GM19099 (cell line): ENCODE results near the gene ZNF488.

ENCODE experiments used
- POLR2A ChIP-seq: IDR thresholded peaks from 3 replicates; pipeline ENCODE4 v1.6.1; 2011; ENCODE audit warnings: low read depth; ENCODE audit not compliant: insufficient read length; ENCODE audit errors: extremely low read depth

ZNF488 gene

DNA sequence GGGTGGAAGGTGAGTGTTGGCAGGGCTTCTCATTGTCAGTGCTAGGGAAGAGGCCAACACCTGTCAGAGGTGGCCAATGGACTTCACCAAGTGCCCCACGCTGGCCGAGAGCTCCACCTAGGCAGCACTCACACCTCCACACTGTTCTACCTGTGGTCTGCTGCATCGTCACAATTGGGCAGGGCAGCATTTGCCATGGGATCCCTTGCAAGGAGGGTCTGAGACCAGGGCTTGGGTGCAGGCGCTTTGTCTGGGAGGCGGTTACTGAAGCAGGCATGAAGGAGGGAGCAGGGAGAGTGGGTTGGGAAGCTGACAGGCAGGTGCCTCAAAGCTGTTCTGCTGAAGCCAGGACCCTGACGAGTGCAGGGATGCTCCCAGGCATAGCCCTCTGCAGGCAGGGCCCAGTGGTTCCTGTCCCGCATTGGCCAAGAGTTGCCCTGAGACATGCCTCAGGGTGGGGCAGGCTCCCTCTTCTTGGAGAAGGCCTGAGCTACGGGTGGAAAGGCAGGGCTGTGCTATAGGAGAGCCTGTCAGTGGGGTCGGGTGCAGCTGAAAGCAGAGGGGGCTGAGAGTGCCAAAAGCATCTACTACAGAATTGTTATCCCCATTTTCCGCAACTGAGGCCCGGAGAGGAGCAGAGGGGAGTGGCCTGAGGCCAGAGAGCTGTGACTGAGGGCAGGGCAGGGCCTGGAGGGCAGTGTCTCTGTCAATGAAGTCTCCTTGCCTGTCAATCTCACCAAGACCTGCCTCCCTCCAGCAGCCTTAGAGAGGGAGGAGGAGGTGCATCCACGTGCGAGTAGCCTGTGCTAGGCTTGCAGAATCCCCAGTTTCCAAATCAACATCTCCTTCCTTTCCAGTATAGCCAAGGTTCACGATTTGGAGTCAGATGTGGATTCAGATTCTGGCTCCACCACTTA is 31.9 kb downstream of the ZNF488 start:
- TF ChIP-seq POLR2A: no peak

DNA sequence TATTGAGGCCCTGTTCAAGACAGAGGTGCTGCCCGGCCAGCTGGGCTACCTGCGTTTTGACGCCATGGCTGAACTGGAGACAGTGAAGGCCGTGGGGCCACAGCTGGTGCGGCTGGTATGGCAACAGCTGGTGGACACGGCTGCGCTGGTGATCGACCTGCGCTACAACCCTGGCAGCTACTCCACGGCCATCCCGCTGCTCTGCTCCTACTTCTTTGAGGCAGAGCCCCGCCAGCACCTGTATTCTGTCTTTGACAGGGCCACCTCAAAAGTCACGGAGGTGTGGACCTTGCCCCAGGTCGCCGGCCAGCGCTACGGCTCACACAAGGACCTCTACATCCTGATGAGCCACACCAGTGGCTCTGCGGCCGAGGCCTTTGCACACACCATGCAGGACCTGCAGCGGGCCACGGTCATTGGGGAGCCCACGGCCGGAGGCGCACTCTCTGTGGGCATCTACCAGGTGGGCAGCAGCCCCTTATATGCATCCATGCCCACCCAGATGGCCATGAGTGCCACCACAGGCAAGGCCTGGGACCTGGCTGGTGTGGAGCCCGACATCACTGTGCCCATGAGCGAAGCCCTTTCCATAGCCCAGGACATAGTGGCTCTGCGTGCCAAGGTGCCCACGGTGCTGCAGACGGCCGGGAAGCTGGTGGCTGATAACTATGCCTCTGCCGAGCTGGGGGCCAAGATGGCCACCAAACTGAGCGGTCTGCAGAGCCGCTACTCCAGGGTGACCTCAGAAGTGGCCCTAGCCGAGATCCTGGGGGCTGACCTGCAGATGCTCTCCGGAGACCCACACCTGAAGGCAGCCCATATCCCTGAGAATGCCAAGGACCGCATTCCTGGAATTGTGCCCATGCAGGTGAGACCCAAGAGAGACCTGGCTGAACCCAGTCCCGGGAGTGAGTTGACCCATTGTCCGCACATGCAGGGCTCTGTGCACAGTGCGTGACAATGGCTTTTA is 33.1 kb downstream of the ZNF488 start:
- TF ChIP-seq POLR2A: no peak

DNA sequence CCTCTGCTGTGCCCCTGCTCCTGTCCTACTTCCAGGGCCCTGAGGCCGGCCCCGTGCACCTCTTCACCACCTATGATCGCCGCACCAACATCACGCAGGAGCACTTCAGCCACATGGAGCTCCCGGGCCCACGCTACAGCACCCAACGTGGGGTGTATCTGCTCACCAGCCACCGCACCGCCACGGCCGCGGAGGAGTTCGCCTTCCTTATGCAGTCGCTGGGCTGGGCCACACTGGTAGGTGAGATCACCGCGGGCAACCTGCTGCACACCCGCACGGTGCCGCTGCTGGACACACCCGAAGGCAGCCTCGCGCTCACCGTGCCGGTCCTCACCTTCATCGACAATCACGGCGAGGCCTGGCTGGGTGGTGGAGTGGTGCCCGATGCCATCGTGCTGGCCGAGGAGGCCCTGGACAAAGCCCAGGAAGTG is 34.1 kb downstream of the ZNF488 start:
- no peak for TF ChIP-seq POLR2A

DNA sequence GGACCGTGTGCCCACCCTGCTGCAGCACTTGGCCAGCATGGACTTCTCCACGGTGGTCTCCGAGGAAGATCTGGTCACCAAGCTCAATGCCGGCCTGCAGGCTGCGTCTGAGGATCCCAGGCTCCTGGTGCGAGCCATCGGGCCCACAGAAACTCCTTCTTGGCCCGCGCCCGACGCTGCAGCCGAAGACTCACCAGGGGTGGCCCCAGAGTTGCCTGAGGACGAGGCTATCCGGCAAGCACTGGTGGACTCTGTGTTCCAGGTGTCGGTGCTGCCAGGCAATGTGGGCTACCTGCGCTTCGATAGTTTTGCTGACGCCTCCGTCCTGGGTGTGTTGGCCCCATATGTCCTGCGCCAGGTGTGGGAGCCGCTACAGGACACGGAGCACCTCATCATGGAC is 34.6 kb downstream of the ZNF488 start:
- no peak for TF ChIP-seq POLR2A

DNA sequence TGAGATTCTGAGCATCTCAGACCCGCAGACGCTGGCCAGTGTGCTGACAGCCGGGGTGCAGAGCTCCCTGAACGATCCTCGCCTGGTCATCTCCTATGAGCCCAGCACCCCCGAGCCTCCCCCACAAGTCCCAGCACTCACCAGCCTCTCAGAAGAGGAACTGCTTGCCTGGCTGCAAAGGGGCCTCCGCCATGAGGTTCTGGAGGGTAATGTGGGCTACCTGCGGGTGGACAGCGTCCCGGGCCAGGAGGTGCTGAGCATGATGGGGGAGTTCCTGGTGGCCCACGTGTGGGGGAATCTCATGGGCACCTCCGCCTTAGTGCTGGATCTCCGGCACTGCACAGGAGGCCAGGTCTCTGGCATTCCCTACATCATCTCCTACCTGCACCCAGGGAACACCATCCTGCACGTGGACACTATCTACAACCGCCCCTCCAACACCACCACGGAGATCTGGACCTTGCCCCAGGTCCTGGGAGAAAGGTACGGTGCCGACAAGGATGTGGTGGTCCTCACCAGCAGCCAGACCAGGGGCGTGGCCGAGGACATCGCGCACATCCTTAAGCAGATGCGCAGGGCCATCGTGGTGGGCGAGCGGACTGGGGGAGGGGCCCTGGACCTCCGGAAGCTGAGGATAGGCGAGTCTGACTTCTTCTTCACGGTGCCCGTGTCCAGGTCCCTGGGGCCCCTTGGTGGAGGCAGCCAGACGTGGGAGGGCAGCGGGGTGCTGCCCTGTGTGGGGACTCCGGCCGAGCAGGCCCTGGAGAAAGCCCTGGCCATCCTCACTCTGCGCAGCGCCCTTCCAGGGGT is 35.2 kb downstream of the ZNF488 start:
- no peak for TF ChIP-seq POLR2A

DNA sequence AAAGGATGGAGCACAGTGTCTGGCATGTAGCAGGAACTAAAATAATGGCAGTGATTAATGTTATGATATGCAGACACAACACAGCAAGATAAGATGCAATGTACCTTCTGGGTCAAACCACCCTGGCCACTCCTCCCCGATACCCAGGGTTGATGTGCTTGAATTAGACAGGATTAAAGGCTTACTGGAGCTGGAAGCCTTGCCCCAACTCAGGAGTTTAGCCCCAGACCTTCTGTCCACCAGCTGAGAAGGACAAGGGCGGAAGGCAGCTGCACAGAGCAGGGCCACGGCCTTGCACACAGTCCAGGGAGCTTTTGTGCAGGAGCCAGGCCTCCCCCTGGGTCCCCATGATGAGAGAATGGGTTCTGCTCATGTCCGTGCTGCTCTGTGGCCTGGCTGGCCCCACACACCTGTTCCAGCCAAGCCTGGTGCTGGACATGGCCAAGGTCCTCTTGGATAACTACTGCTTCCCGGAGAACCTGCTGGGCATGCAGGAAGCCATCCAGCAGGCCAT is 35.9 kb downstream of the ZNF488 start, which contains the start of gene RBP3:
RBP3 (plus strand) TSS at position 226 of the 514 bp plus-strand sequence; CDS start at position 348, 122 bp downstream.
- TF ChIP-seq POLR2A: no peak

DNA sequence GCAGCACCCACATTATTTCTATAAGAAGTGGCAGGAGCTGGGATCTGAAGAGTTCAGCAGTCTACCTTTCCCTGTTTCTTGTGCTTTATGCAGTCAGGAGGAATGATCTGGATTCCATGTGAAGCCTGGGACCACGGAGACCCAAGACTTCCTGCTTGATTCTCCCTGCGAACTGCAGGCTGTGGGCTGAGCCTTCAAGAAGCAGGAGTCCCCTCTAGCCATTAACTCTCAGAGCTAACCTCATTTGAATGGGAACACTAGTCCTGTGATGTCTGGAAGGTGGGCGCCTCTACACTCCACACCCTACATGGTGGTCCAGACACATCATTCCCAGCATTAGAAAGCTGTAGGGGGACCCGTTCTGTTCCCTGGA is 36.8 kb downstream of the ZNF488 start:
- no peak for TF ChIP-seq POLR2A

DNA sequence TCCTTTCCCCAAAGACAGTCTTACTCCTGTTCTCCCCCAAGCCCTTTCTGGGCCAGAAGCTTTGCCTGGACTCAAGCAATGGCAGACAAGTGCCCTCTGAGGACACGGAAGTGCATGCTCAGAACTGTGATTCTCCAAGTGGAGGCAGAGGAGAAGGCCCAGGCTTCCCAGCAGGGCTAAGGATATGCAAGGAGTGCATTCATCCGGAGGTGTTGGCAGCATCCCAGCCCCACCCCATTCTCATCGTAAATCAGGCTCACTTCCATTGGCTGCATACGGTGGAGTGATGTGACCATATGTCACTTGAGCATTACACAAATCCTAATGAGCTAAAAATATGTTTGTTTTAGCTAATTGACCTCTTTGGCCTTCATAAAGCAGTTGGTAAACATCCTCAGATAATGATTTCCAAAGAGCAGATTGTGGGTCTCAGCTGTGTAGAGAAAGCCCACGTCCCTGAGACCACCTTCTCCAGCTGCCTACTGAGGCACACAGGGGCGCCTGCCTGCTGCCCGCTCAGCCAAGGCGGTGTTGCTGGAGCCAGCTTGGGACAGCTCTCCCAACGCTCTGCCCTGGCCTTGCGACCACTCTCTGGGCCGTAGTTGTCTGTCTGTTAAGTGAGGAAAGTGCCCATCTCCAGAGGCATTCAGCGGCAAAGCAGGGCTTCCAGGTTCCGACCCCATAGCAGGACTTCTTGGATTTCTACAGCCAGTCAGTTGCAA is 37.4 kb downstream of the ZNF488 start:
- TF ChIP-seq POLR2A: no peak

DNA sequence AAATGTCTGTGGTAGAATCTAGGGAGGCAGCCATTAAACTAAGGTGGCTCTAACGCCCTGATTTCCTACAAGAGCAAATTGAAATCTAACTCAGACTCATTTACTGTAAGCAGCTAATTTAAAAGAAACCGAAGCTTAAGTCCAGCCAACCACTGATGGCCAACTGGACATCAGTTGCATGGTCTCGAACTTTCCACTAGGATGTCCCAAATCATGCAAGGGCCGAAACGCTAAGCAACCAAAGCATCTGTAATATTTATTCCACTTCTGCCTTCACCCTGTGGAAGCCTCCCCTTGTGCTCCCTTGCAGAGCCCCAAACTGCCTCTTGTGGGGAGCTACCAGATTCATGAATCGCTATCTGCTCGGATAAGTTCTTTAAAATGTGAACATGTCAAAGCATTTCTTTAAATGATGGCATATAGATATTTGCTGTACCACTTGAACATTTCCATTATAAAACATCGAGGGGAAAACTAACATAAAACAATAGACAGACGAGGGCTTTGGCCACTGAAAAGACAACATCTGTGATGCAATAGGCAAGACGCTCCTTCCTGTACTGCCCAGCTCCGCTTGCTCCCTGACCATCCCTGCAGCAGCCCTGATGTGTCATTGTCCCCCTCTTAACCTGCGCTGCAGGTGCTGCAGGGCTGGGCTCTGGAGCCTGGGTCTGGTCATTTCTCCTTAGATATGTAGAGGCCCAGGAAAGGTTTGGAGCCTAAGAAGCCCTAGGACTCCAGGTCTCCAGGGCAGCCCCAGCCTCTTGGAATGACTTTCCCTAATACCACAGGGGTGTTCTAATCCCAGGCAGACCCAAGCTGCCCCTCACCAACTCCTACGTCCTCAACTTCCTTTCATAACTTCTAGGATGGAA is 38.9 kb downstream of the ZNF488 start:
- TF ChIP-seq POLR2A: no peak

DNA sequence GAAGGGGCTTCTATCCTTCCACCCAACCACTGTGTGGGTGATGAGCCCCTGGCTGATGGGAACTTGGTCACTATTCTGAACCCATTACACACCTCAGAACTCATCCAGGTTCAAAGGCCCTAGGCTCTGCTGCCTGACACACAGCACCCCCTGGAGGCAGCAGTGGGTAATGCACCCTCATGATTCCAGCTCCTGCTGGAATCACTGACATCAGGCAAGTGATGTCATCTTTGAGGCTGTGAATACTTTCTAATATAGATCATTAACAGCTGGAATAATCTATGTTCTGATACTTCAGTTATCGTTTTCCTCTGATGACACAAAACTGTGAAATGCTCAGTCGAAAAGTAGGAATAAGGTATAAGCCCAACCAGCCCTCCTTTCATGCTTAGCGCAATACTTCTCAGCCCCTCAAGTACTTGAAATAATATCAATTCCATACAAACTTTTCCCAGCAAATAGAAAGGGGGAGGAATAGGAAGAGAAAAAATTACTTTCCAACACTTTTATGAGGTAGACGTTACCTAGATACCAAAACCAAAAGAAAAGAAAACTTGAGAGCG is 43.4 kb downstream of the ZNF488 start:
- TF ChIP-seq POLR2A: no peak

DNA sequence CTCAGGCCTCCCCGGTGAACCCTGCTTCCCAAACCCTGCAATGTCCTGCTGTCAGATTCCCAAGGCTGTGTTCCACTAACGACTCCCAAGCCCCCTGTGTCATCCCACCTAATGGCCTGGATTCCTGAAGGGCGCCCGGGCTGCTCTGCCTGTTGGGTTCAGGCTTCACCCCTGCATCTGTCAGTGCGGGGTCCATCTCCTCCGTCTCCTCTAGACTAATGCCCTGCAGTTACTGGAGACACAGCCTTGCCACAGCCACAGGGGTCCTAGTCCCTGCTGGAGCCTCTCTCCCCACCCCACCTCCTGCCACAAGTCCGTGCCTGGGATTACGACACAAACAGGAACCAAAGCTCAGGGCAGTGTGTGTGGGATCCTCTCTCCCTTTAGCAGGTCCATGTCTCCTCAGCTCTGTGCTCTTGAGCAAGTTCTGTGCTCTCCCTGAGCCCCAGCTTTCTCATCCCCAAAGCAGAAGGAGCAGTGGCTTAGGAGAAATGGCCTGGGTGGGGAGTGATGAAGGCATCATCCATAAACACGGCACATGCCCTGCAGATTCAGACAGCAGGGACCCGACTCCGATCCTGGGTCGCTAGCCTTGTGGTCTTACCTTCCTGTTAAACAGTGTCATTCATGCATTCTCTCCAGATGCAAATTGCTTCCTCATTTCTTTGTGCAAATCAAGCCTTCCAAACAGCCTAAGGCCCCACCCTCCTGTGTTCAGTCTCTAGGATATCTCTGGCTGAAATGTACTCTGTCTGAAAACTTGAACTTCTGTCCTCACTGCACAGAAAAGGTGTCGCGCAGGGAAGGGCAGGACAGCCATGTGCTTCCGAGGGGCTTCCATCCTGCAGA is 44.1 kb downstream of the ZNF488 start:
- TF ChIP-seq POLR2A: no peak
